Myocyte (in vitro differentiated cells): ENCODE results near the gene ZC3H4. TPM values are rescaled to one million over a fixed set of nuclear protein-coding genes. Genes with fewer than 3 reads are reported as not detected.
"Not testable (repeated sequence)": the region's sequence is repeated elsewhere in the genome, so short reads cannot be mapped to it uniquely, and the experiment has no call there.

Experiments used
- DNase-seq: peaks from one replicate; pipeline ENCODE4 v3.0.0-alpha.2; 2012; ENCODE audit warnings: low read depth
- total RNA-seq: library from RNA; depleted of rRNA; stranded (reverse); fragments of >200 nt; gene quantifications from 2 replicates; pipeline ENCODE4 v1.2.3, GENCODE V29; 2014

ZC3H4 gene
- total RNA-seq, 1 donor from 2014 or later: 10.1 TPM

GRCh38 chr19:47109177-47109540, 4.4 kb downstream of the ZC3H4 start:
- DNase-seq: no peak

DNA sequence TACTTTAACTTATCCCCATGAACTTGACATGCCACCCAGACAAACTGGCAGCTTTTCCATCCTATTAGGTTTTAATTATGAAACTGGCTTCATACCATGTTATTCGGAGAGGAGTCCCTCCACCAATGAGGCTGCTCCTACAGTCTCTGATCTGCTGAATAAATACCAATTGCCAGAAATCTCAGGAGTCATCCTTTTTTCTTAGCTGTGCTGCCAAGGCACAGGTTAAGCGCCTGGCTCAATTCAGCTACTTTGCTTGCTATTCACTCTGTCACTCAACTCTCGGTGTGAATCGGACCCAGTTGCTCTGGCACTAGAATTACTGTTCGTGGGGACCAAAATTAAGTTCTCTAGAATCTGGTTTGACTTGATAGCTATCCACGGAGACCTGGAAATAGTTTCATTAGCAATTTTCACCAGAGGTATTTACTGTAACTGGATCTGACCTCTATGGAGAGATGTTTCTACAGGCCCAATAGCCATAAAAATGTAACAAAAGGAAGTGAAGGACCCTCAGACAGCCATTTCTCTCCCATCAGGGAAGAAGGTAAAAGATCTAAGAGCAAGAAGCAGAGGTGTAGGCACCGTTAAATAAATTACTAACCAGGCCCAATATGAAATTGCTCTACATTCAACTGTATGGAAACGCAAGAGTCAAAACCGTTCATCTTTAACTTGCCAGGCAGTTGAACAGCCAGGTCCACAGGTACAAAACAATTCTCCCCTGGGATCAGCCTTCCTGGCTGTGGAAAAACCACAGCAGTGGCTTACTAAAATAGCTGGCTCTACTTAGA, 5.4 kb downstream of the ZC3H4 start:
- DNase-seq: no peak

DNA sequence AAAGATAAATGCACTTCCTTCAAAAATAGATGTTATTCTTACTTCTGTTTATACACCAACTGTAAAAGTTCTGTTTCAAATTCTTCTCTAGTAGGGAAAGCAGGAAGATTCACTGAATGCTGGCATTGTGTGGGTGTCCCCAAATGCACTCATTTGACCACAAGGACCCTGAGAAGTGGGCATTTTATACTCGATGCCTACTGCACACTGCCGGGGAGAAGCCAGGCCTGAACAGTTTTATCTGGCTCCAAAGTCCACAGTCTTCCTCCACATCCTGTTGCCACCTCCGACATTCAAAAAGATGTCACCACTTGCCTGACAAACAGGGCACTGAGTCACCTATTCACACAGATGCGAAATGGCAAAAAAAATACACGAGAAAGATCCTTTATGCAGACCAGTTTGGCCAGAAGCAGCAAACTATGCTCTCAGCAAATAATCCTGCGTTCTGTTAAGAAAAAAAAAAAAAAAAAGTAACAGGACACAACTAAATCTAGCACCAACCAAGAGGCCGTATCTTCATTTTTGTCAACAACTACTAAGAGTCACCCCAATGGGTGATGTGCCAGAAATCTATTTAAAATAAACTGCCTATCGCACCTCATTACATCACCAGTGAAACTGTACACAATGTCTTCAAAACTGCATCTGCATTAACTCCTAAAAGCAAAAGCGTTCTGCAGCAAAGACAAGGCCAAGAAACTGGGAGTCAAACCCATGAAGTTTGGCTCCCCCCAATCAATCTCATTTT, 6.2 kb downstream of the ZC3H4 start:
- no peak for DNase-seq

GRCh38 chr19:47106821-47107201, 6.8 kb downstream of the ZC3H4 start:
- no peak for DNase-seq

- DNase-seq: no peak
Observed at GRCh38 chr19:47105874-47106273, 7.7 kb downstream of the ZC3H4 start.

DNA sequence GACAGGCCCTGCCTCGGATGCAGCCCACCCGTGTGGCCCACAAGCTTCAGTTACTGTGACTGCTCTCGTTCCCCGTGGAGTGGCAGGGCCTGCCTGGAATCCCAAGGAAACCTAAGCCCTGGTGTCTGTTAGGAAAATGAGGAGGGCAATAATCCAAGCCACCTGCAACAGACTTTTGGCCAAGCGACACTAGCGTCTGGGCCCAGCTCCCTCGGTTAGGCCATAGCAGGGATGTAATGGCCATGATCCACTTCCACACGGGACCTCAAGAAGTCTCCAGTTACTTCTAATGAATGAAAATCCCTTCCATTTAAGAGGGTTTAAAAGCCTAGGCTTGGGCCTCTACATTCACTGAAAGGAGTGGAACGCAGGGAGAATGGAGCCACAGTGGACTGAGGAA, 8.9 kb downstream of the ZC3H4 start:
- DNase-seq: no peak

DNA sequence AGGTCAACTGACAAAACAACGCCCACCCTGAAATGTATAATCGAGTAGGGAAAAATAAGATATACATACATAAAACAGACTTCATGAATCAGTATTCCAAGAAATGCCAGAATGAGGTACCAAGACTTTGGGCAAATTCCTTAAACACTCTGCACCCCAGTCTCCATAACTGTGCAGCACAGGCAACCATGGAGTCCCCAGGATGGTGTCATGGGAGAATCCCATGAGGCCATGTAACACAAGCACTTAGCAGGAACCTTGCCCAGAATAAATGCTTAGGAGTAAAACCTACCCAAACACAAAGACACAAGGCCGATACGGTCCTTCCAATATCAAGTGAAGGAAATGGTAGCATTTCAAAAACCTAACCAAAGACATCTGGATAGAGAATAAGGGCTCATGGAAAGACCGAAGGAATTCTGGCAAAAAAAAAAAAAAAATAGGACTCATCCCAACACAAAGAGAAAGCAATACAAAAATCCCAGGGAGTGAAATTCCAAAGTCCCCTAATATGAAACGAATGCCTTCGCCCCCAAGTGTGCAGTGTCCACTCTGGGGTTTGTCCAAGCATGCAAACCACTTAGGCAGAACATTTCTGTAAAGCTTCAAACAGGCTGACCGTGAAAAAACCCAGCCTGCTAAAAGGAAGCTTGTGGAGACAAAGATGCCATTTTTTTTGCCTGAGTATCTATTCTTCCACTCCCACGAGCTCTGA, 11.1 kb downstream of the ZC3H4 start:
- no peak for DNase-seq

DNA sequence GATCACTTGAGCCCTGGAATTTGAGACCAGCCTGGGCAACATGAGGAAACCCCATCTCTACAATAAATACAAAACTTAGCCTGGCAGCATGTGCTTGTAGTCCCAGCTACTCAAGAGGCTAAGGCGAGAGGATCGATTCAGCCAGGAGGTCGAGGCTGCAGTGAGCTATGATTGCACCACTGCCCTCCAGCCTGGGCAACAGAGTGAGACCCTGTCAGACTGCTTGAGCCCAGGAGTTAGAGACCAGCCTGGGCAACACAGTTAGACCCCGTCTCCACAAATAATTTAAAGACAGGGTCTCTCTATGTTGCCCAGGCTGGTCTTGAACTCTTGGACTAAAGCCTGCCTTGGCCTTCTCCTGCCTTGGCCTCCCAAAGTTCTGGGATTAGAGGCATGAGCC, 12.5 kb downstream of the ZC3H4 start:
- DNase-seq: not testable (repeated sequence)

DNA sequence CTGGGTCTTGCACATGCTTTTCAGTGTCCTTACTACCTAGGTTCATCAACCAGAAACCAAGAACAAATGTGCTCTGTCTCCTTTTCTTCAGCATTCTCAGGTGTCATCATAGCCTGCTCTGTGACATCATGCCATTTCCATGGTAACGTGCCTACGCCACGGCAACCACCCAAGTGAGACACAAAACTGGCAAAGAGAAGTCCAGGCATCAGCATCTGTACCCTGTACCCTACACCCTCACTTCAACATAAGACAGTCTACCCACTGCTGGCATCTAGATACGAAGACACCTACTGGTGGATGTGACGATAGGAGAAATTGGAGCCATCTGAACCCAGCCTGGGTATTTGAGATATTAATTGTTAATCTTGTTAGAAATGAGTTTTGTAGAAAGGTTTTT, 13.3 kb downstream of the ZC3H4 start:
- no peak for DNase-seq

GRCh38 chr19:47099576-47100050, 14.0 kb downstream of the ZC3H4 start:
- DNase-seq: no peak

- no peak for DNase-seq
Observed at GRCh38 chr19:47098608-47099007, 15.0 kb downstream of the ZC3H4 start.

DNA sequence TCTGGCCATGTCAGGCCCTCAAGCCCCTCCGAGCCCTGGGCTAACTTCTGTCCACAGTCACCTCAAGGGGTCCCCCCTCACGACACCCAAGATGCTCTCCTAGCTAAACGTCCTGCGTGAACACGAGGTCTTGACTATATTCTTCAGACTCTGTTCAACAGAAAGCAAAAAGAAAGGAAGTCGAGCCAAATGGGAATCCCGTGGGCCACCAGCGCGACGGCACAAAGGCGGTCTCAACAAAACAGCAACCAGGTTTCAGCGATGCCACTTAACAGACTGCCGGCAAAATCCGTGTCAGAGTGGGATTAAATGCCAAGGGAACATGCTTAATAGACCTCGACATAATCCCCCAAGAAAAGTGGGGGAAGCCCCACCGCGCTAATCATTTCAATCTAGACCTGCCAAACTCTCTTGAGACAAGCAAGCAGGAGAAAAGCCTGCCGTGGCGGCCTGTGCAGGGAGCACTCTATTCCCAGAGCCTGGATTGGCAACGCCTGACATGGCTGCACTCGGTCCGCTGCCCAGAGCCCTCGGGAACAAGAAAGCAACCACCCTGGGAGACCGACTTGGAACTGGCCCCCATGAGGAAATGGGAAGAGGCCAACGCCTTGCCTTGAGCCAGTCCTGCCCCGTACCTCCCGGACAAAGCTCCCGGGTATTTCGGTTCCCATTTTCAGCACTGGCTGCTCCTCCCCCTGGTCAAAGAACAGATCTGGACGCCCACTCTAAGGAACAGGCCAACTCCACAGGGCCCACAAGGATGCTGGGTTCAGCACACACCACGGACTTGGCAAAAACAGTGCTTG, 16.0 kb downstream of the ZC3H4 start:
- no peak for DNase-seq

DNA sequence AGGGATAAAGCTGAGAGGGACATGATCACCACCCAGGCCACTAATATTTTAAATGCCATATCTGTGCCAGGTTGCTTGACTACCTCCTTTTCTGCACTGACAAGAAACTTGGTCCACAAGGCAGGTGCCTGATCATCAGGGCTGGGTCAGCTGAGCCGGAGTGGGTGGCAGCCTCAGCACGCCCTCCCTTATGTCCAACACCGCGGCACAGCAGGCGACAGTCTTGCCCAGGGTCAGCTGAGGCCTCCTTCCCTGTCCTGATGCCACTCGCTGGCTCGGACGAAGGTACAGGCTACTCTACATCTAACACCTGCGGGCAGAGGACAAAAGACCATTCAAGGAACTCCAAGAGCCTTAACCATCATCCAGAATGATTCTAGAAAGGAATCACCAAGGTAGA, 16.9 kb downstream of the ZC3H4 start:
- no peak for DNase-seq

DNA sequence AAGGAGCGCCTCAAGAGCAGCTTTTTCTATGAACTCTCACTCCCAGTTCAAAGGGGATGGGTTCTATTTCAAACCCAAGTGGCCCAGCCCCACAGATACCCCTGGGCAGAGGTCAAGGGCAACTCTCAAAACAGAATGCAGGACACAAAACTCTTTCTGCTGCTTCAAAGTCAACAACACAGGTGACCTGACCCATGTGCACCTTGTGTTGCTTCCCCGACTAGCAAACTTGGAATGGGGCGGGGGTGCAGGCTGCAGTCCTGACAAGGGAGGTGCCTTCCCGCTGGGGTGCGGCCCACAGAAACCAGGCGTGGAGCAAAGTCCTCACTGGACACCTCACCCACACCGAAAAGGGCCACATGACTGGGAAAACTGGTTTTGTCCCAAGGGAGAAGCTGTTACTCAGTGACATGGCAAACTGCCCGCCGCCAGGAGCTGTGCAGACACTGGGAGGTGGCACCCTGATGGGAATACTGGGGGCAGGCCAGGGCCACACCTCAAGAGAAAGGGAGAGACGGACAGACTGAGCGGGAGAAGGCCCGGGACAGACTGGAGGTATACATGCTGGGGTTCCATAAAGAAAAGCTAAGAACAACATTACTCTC, 17.4 kb downstream of the ZC3H4 start:
- DNase-seq: peak; percentile 36

- DNase-seq: peak; percentile 34
Observed at GRCh38 chr19:47095476-47096099, 18.0 kb downstream of the ZC3H4 start.

DNA sequence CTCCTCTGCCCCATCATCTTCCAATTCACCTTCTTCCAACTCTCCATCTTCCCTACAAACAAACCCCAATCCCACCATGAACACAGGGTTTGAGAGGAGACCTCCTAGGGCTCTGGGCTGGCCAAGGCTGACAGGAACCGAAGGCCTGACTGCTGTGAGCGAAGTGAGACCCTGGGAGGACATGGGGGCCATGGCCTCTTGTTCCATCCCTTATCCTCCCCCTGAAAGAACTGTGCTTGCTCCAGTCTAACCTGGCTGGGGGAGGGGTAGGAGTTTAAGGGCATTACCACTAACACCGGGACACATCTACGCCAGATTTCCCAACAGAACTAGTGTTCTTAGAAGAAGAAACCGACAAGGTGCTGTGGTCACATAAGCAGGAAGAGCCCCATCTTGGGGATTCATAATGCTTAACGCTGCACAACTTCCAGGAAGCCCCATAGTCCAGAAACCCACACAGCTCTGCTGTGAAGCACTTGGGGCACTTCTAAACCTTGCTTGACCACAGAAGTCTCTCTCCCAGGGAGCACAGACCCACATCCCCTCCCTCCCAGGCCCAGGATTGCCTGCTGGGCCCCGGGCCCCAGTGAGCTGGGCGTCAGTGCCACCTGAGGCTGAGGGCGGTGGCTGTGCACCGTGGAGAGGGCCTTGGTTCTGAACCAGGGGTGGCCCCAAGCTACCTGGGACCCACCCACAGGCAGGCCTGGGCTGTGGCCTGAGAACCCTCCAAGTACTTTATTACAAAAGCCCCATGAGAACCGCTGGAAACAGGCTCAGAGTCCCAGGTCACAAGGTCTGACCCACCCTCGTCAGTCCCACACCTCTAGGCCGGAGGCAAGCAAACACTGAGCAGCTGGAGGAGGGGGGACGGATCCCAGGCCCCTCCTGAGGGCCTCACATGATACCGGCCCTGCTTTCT, 18.8 kb downstream of the ZC3H4 start:
- DNase-seq: no peak

DNA sequence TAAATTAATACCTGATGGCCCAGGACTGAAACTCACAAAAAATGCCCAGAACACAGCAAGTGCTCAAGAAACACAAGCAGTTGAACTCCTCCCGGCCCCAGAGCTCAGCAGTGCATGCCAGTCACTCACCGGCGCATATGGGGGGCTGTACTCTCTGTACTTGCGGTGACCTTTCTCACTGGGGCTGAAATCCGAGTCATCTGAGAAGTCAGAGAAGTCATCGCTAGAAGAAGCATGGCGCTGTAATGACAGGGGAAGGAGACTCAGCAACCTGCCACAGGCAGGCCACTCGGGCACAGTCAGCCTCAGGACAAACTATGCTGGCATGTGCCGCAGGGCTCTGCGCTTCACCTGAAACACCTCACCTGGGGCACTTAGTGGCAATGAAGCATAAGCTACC, 19.7 kb downstream of the ZC3H4 start:
- DNase-seq: no peak

DNA sequence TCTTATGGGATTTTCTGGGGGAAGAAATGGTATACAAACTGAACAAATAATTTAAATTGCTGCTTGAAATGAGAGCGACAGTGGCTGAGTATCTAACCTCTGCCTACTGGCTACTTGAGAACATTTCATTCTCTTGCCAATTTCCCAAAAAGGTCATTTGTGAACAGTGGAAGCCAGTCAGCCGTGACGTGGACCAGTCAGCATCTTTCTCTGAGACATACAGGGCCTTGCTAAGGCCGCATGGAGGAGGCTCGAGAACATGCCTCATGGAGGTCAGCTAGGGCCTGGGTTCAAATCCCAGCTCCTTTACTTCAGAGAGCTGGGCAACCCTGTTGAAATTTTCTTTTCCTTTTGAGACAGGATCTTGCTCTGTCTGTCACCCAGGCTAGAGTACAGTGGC, 20.3 kb downstream of the ZC3H4 start:
- DNase-seq: no peak

DNA sequence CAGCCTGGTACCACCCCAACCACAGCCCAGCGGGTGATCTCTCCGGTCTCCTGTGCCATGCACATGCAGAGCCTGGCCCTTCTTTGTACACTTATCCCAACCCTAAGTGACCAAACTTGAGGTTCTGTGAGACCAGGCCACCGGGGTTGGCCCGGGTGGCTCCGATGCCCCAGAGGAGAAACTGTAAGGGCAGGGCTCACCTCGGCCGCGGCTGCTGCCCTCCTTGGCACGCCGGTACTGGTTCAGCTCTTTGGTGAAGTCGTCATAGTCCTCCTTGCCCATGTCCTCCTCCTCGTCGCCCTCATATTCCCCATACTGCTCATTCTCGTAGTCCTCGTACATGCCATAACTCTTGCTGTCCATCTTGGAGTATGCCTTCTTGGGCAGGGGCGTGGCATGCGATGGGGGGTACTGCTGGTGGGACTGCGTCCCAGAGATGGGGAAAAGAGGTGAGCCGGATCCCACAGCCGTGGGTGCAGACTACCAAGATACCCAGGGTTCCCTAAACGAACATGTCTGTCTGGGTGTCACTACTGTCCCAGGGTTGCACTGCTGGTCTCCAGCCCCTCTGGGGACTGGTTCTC, 23.7 kb downstream of the ZC3H4 start:
- DNase-seq: no peak
